Measurements from ENCODE around the gene COMT.

Gene COMT

GRCh38 chr22:20015187-20015625 lies 73.6 kb downstream of the COMT start:
- H3K27ac ChIP-seq = no peak overlapping the region
- H3K4me3 ChIP-seq = no peak overlapping the region

GRCh38 chr22:20015971-20016733 lies 74.6 kb downstream of the COMT start:
- peak overlapping the region; percentile 95 for H3K4me3 ChIP-seq
- peak overlapping the region in 1 of 2 donors; percentile 62 for H3K27ac ChIP-seq
- DNase-seq (ENCODE audit: low spot score) = no peak
- no peak for TF ChIP-seq CTCF (IDR thresholded peaks at IDR 0.05)

More at GRCh38 chr22:20015187-20015625, 73.6 kb downstream of the COMT start:
- TF ChIP-seq CTCF (IDR thresholded peaks at IDR 0.05) = no peak
- no peak for DNase-seq (ENCODE audit: low spot score)

GRCh38 chr22:20016734-20017621 lies 75.4 kb downstream of the COMT start, which contains the start of gene ARVCF:
TSS of gene ARVCF (minus strand) at chr22:20016823. CDS start at chr22:19990794, 26,029 bp downstream.
- Histone ChIP-seq H3K27ac (peak within 1 kb of the TSS in 1 of 2 donors; percentile 62), H3K4me3 (peak within 1 kb of the TSS; percentile 95)
- TF ChIP-seq CTCF (IDR thresholded peaks at IDR 0.05) = no peak
- peak; percentile 91 for DNase-seq (ENCODE audit: low spot score)

- Histone ChIP-seq H3K4me3 (no peak overlapping the region), H3K27ac (no peak overlapping the region)
- no peak for DNase-seq (ENCODE audit: low spot score)
- no peak for TF ChIP-seq CTCF (IDR thresholded peaks at IDR 0.05)
Observed at GRCh38 chr22:20017622-20017958, 76.0 kb downstream of the COMT start.

GRCh38 chr22:20018001-20018400 lies 76.4 kb downstream of the COMT start:
- Histone ChIP-seq H3K4me3 (no peak overlapping the region), H3K27ac (no peak overlapping the region)
- TF ChIP-seq CTCF (IDR thresholded peaks at IDR 0.05) = no peak
- DNase-seq (ENCODE audit: low spot score) = no peak

Data from coronary artery (tissue), 2 donors.